ENCODE measurements around the gene XRCC3. TPM values are rescaled to one million over a fixed set of nuclear protein-coding genes. Genes with fewer than 3 reads are reported as not detected.

The XRCC3 gene
- total RNA-seq, 1 donor from 2014 or later: 10.2 TPM

DNA sequence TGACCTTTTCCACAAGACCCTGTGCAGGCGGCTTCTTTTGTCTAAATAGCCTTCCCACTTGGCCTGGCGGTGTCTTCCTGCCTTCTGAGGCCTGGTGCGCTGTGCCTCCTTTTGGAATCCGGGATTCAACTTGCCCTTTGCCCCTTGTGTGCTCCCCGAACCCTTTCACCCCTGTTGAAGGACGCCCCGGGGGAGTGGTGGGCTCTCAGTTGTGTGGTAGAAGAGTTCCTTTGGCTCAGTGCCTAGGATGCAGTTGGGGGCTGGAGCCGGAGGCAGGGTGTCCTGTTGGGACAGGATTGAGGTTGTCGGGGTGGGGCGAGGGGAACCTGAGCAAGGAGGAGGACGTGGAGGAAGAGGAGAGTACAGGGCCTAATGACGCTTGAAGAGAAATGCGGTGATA is 51.7 kb downstream of the XRCC3 start:
- Mint-ChIP-seq H3K4me1 (ENCODE audit: unreplicated experiment) (no peaks in the 10 kb centered on the region), H3K9me3 (ENCODE audit: unreplicated experiment) (no peaks in the 10 kb centered on the region), H3K27me3 (ENCODE audit: unreplicated experiment) (peaks cover 1% of the 10 kb centered on the region), H3K4me3 (ENCODE audit: unreplicated experiment) (no peak overlapping the region), H3K27ac (ENCODE audit: unreplicated experiment) (no peak overlapping the region), H3K36me3 (ENCODE audit: low read depth, unreplicated experiment) (peaks cover 17% of the 10 kb centered on the region)
- TF ChIP-seq, protein P1, sequence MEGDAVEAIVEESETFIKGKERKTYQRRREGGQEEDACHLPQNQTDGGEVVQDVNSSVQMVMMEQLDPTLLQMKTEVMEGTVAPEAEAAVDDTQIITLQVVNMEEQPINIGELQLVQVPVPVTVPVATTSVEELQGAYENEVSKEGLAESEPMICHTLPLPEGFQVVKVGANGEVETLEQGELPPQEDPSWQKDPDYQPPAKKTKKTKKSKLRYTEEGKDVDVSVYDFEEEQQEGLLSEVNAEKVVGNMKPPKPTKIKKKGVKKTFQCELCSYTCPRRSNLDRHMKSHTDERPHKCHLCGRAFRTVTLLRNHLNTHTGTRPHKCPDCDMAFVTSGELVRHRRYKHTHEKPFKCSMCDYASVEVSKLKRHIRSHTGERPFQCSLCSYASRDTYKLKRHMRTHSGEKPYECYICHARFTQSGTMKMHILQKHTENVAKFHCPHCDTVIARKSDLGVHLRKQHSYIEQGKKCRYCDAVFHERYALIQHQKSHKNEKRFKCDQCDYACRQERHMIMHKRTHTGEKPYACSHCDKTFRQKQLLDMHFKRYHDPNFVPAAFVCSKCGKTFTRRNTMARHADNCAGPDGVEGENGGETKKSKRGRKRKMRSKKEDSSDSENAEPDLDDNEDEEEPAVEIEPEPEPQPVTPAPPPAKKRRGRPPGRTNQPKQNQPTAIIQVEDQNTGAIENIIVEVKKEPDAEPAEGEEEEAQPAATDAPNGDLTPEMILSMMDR (IDR thresholded peaks at IDR 0.05; ENCODE audit: unreplicated experiment): no peak
- no peak for DNase-seq (ENCODE audit: low spot score)

DNA sequence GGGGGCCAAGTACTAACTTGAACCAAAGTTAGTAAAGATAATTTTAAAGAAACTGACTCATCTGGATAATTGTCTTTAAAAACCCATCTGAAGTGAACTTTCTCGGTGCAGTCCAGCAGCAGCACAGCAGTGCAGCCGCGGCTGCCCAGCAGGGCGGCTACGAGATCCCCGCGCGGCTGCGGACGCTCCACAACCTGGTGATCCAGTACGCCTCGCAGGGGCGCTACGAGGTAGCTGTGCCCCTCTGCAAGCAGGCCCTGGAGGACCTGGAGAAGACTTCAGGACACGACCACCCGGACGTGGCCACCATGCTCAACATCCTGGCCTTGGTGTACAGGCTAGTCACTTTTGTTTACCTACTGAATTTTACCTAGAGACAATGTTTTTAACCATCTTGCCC is 52.7 kb downstream of the XRCC3 start:
- H3K27ac Mint-ChIP-seq (ENCODE audit: unreplicated experiment): no peak overlapping the region
- H3K36me3 Mint-ChIP-seq (ENCODE audit: low read depth, unreplicated experiment): peaks cover 21% of the 10 kb centered on the region

DNA sequence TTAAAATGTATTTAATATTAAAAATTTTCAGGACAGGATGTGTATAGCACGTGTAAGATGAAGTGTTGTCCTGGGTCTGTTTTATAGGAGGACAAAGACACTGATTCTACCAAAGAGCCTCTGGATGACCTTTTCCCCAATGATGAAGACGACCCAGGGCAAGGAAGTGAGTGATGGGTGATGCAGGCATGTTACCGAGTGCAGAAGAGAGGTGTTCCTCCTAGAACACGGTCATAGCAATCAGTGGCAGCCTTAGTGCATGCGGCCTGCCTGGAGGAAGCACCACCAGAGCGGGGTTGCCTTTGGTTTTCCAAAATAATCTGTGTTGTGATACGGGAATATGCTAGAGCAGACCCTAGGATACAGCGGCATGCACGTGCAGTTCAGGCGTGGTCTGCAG is 53.2 kb downstream of the XRCC3 start:
- DNase-seq (ENCODE audit: low spot score): no peak
- Mint-ChIP-seq H3K4me1 (ENCODE audit: unreplicated experiment) (no peaks in the 10 kb centered on the region), H3K27ac (ENCODE audit: unreplicated experiment) (peak overlapping the region; percentile 57)

More for the DNA sequence above, 52.7 kb downstream of the XRCC3 start:
- no peaks in the 10 kb centered on the region for H3K9me3 Mint-ChIP-seq (ENCODE audit: unreplicated experiment)
- no peak overlapping the region for H3K4me3 Mint-ChIP-seq (ENCODE audit: unreplicated experiment)
- TF ChIP-seq, protein P1 (IDR thresholded peaks at IDR 0.05; ENCODE audit: unreplicated experiment): no peak
- H3K4me1 Mint-ChIP-seq (ENCODE audit: unreplicated experiment): no peaks in the 10 kb centered on the region
- no peak for DNase-seq (ENCODE audit: low spot score)
- H3K27me3 Mint-ChIP-seq (ENCODE audit: unreplicated experiment): peaks cover 1% of the 10 kb centered on the region

DNA sequence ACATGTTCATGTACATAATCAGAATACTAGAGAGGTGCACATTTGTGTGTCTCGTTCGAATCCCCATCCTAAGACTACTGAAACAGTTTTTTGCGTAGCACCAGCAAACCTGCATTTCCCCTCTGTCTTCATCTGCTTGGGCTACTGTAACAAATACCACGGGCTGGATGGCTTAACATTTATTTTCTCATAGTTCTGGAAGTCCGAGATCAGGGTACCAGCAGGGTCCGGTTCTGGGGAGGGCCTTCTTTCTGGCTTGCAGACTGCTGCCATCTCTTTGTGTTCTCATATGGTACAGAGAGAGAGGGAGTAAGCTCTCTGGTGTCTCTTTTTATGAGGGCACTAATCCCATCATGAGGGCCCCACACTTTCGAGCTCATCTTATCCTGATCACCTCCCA is 55.6 kb downstream of the XRCC3 start:
- no peak overlapping the region for H3K4me3 Mint-ChIP-seq (ENCODE audit: unreplicated experiment)
- H3K36me3 Mint-ChIP-seq (ENCODE audit: low read depth, unreplicated experiment): peaks cover 40% of the 10 kb centered on the region
- TF ChIP-seq, protein P1 (IDR thresholded peaks at IDR 0.05; ENCODE audit: unreplicated experiment): no peak
- H3K4me1 Mint-ChIP-seq (ENCODE audit: unreplicated experiment): no peaks in the 10 kb centered on the region
- peaks cover 1% of the 10 kb centered on the region for H3K27me3 Mint-ChIP-seq (ENCODE audit: unreplicated experiment)
- no peak for DNase-seq (ENCODE audit: low spot score)
- no peak overlapping the region for H3K27ac Mint-ChIP-seq (ENCODE audit: unreplicated experiment)
- H3K9me3 Mint-ChIP-seq (ENCODE audit: unreplicated experiment): no peaks in the 10 kb centered on the region

More for the DNA sequence above, 53.2 kb downstream of the XRCC3 start:
- H3K9me3 Mint-ChIP-seq (ENCODE audit: unreplicated experiment): no peaks in the 10 kb centered on the region
- TF ChIP-seq, protein P1 (IDR thresholded peaks at IDR 0.05; ENCODE audit: unreplicated experiment): no peak
- peaks cover 1% of the 10 kb centered on the region for H3K27me3 Mint-ChIP-seq (ENCODE audit: unreplicated experiment)
- H3K36me3 Mint-ChIP-seq (ENCODE audit: low read depth, unreplicated experiment): peaks cover 26% of the 10 kb centered on the region
- no peak overlapping the region for H3K4me3 Mint-ChIP-seq (ENCODE audit: unreplicated experiment)

DNA sequence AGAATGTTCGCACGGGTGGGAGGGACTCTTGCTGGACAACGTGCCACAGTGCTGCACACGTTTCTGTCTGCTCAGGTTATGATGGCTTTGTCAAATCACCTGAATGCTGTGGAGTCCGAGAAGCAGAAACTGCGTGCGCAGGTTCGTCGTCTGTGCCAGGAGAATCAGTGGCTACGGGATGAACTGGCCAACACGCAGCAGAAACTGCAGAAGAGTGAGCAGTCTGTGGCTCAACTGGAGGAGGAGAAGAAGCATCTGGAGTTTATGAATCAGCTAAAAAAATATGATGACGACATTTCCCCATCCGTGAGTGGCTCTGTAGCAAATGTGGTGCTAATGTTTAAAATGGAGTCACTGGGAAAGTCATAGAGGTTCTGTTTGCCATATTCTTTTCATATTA is 57.8 kb downstream of the XRCC3 start:
- Mint-ChIP-seq H3K36me3 (ENCODE audit: low read depth, unreplicated experiment) (peaks cover 48% of the 10 kb centered on the region), H3K4me1 (ENCODE audit: unreplicated experiment) (no peaks in the 10 kb centered on the region), H3K4me3 (ENCODE audit: unreplicated experiment) (peak overlapping the region; percentile 44), H3K27ac (ENCODE audit: unreplicated experiment) (no peak overlapping the region), H3K27me3 (ENCODE audit: unreplicated experiment) (peaks cover 1% of the 10 kb centered on the region), H3K9me3 (ENCODE audit: unreplicated experiment) (no peaks in the 10 kb centered on the region)
- TF ChIP-seq, protein P1 (IDR thresholded peaks at IDR 0.05; ENCODE audit: unreplicated experiment): no peak
- no peak for DNase-seq (ENCODE audit: low spot score)

All from endothelial cell (in vitro differentiated cells).